MM.1S (cell line): ENCODE results near the gene CSF1R.

ENCODE experiments used
- DNase-seq: peaks from one replicate; pipeline ENCODE4 v3.0.0-alpha.2; 2015
- H2AFZ ChIP-seq: fragments of 300-600 bp; sonication (generic); 2 replicates; pipeline ENCODE4 v1.6.0; 2016; ENCODE audit warnings: antibody characterized with exemption, low read length
- H3F3A ChIP-seq: fragments of 300-600 bp; sonication (generic); 2 replicates; pipeline ENCODE4 v1.6.1; 2016; ENCODE audit warnings: mild to moderate bottlenecking, antibody characterized with exemption, low read length, moderate library complexity, mixed read lengths; ENCODE audit not compliant: insufficient read depth
- H3K27ac ChIP-seq: fragments of 300-600 bp; sonication (generic); 2 replicates; pipeline ENCODE4 v1.5.1; 2016; ENCODE audit warnings: mild to moderate bottlenecking, low read length
- H3K27me3 ChIP-seq: fragments of 300-600 bp; sonication (generic); replicated peaks from 2 replicates; pipeline ENCODE4 v1.6.0; 2016; ENCODE audit warnings: low read length; ENCODE audit not compliant: insufficient read depth
- H3K36me3 ChIP-seq: fragments of 300-600 bp; sonication (generic); replicated peaks from 2 replicates; pipeline ENCODE4 v1.6.1; 2016; ENCODE audit warnings: mild to moderate bottlenecking, low read length, mixed read lengths; ENCODE audit not compliant: insufficient read depth
- H3K4me1 ChIP-seq: fragments of 300-600 bp; sonication (generic); 2 replicates; pipeline ENCODE4 v1.6.1; 2016; ENCODE audit warnings: low read length, mixed read lengths
- H3K4me2 ChIP-seq: fragments of 300-600 bp; sonication (generic); 2 replicates; pipeline ENCODE4 v1.6.0; 2016; ENCODE audit warnings: low read depth, low read length
- H3K4me3 ChIP-seq: fragments of 300-600 bp; sonication (generic); 2 replicates; pipeline ENCODE4 v1.5.1; 2016; ENCODE audit warnings: low read length, mixed read lengths
- H3K79me2 ChIP-seq: fragments of 300-600 bp; sonication (generic); 2 replicates; pipeline ENCODE4 v1.6.1; 2016; ENCODE audit warnings: mixed run types, low read length, mixed read lengths
- H3K9ac ChIP-seq: fragments of 300-600 bp; sonication (generic); 2 replicates; pipeline ENCODE4 v1.6.1; 2016; ENCODE audit warnings: low read length, mixed read lengths
- H3K9me2 ChIP-seq: fragments of 300-600 bp; sonication (generic); replicated peaks from 2 replicates; pipeline ENCODE4 v1.6.1; 2016; ENCODE audit warnings: mild to moderate bottlenecking, low read length, mixed read lengths; ENCODE audit not compliant: insufficient read depth
- H3K9me3 ChIP-seq: fragments of 300-600 bp; sonication (generic); replicated peaks from 2 replicates; pipeline ENCODE4 v1.6.1; 2016; ENCODE audit warnings: mild to moderate bottlenecking, low read length, mixed read lengths; ENCODE audit not compliant: insufficient read depth
- H4K20me1 ChIP-seq: fragments of 300-600 bp; sonication (generic); 2 replicates; pipeline ENCODE4 v1.6.1; 2016; ENCODE audit warnings: mild to moderate bottlenecking, low read length, moderate library complexity, mixed read lengths; ENCODE audit not compliant: insufficient read depth
- CTCF ChIP-seq: fragments of 300-600 bp; sonication (generic); IDR thresholded peaks from 2 replicates; pipeline ENCODE4 v1.5.1; 2016; ENCODE audit warnings: antibody characterized with exemption, low read length, mixed read lengths
- EZH2 ChIP-seq: fragments of 300-600 bp; sonication (generic); optimal IDR thresholded peaks from 2 replicates; pipeline ENCODE3; 2017; ENCODE audit warnings: low read depth, mild to moderate bottlenecking, antibody characterized with exemption, low read length, mixed read lengths
- EZH2phosphoT487 ChIP-seq: fragments of 300-600 bp; sonication (generic); IDR thresholded peaks from 2 replicates; pipeline ENCODE4 v1.6.1; 2018; ENCODE audit warnings: antibody characterized with exemption, low read length

The CSF1R gene

DNA sequence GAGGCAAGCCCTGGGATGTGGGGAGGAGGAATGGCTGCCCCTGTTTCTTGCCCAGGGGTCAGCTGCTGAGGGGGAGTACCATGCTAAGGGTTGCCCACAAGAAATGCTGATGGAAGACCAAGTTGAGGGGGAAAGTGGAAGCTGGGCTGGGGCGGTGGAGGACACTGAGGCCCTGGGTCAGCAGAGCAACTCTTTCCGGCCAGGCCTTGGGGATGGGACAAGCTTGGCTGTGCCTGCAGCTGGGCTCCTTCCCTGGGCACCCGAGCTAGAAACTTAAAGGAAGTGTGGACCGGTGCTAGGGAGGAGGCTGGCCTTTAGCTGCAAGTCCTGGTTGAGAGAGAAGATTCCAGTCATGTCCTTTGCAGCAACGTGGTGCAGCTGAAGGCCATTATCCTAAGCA lies 22.7 kb downstream of the CSF1R start:
- no peaks in the 10 kb centered on the region; the same call in 1 of the 2 replicates for H3K27me3 ChIP-seq

GRCh38 chr5:150062216-150062922 lies 24.0 kb downstream of the CSF1R start:
- H3K27ac ChIP-seq = no peak overlapping the region
- no peaks in the 10 kb centered on the region for H3K9me2 ChIP-seq
- no peak for DNase-seq
- H4K20me1 ChIP-seq = no peaks in the 10 kb centered on the region
- no peak overlapping the region for H2AFZ ChIP-seq
- TF ChIP-seq CTCF (no peak), EZH2phosphoT487 (no peak), EZH2 (no peak)
- no peak overlapping the region for H3K4me3 ChIP-seq
- H3K4me2 ChIP-seq = no peak overlapping the region
- no peaks in the 10 kb centered on the region for H3K9me3 ChIP-seq
- no peaks in the 10 kb centered on the region for H3K79me2 ChIP-seq
- no peak overlapping the region for H3K9ac ChIP-seq
- peaks cover 3% of the 10 kb centered on the region; the same call in 1 of the 2 replicates for H3K4me1 ChIP-seq
- no peaks in the 10 kb centered on the region for H3K36me3 ChIP-seq
- H3K27me3 ChIP-seq = no peaks in the 10 kb centered on the region; the same call in 1 of the 2 replicates
- no peaks in the 10 kb centered on the region for H3F3A ChIP-seq

More for the DNA sequence above, 22.7 kb downstream of the CSF1R start:
- Histone ChIP-seq H3K9me3 (no peaks in the 10 kb centered on the region), H3K79me2 (no peaks in the 10 kb centered on the region), H3K27ac (no peak overlapping the region), H3F3A (no peaks in the 10 kb centered on the region), H3K36me3 (no peaks in the 10 kb centered on the region), H3K4me1 (peaks cover 3% of the 10 kb centered on the region; the same call in 1 of the 2 replicates), H3K9me2 (no peaks in the 10 kb centered on the region), H3K4me2 (no peak overlapping the region), H2AFZ (no peak overlapping the region), H4K20me1 (no peaks in the 10 kb centered on the region), H3K4me3 (no peak overlapping the region), H3K9ac (no peak overlapping the region)
- no peak for DNase-seq
- TF ChIP-seq EZH2 = no peak
- TF ChIP-seq CTCF = no peak
- no peak for TF ChIP-seq EZH2phosphoT487

DNA sequence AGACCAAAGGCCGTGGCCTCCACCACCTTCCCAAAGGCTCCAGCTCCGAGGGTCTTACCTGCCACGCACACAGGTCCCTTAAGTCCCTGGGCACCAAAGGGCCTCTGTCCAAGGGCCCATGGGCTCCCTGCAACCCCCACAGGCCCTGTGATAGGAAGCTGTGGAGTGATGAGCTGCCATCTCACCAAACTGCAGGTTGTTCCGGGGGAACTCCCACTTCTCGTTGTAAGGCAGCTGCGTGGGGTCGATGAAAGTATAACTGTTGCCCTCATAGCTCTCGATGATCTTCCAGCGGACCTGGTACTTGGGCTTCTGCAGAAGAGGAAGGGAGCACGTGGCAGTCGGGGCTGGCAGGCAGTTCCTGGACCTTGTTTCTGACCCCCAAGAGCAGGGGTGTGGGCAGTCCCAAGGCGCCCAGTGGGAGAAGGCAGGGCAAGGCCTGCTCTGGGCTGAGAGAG lies 24.8 kb downstream of the CSF1R start:
- Histone ChIP-seq H3K27me3 (no peaks in the 10 kb centered on the region; the same call in 1 of the 2 replicates), H4K20me1 (no peaks in the 10 kb centered on the region), H2AFZ (no peak overlapping the region), H3K79me2 (no peaks in the 10 kb centered on the region), H3K9me3 (no peaks in the 10 kb centered on the region), H3F3A (no peaks in the 10 kb centered on the region), H3K4me2 (no peak overlapping the region), H3K4me3 (no peak overlapping the region), H3K9ac (no peak overlapping the region), H3K27ac (no peak overlapping the region), H3K36me3 (no peaks in the 10 kb centered on the region), H3K9me2 (no peaks in the 10 kb centered on the region), H3K4me1 (peaks cover 3% of the 10 kb centered on the region; the same call in 1 of the 2 replicates)
- DNase-seq = no peak
- TF ChIP-seq CTCF (no peak), EZH2phosphoT487 (no peak), EZH2 (no peak)
